Smooth muscle cell (in vitro differentiated cells): ENCODE data around the gene SMARCA2. TPM values are rescaled to one million over a fixed set of nuclear protein-coding genes. Genes with fewer than 3 reads are reported as not detected.

ENCODE experiments used
- DNase-seq: peaks from one replicate; lab custom pipeline; 2025; ENCODE audit not compliant: unreplicated experiment; lab: John Stamatoyannopoulos, UW
- H2AFZ ChIP-seq: fragments of 200-600 bp; sonication (generic); 2 replicates; pipeline ENCODE4 v1.6.0; 2016; ENCODE audit warnings: antibody characterized with exemption, low read depth, mild to moderate bottlenecking
- H3F3A ChIP-seq: fragments of 200-600 bp; sonication (generic); 2 replicates; pipeline ENCODE4 v1.6.0; 2017; ENCODE audit warnings: antibody characterized with exemption, low read depth
- H3K27ac ChIP-seq: fragments of 200-600 bp; sonication (generic); 2 replicates; pipeline ENCODE4 v1.5.1; 2016; ENCODE audit warnings: low read depth, mild to moderate bottlenecking
- H3K27me3 ChIP-seq: fragments of 200-600 bp; sonication (generic); 2 replicates; pipeline ENCODE4 v1.6.1; 2016; ENCODE audit warnings: low read depth, mild to moderate bottlenecking
- H3K36me3 ChIP-seq: fragments of 200-600 bp; sonication (generic); 2 replicates; pipeline ENCODE4 v1.5.1; 2016; ENCODE audit warnings: low read depth
- H3K4me1 ChIP-seq: fragments of 200-600 bp; sonication (generic); 2 replicates; pipeline ENCODE4 v1.5.1; 2016; ENCODE audit warnings: low read depth
- H3K4me2 ChIP-seq: fragments of 200-600 bp; sonication (generic); 2 replicates; pipeline ENCODE4 v1.6.0; 2016; ENCODE audit warnings: mild to moderate bottlenecking
- H3K4me3 ChIP-seq: fragments of 200-600 bp; sonication (generic); 2 replicates; pipeline ENCODE4 v1.5.1; 2016; ENCODE audit warnings: mild to moderate bottlenecking
- H3K79me2 ChIP-seq: fragments of 200-600 bp; sonication (generic); 2 replicates; pipeline ENCODE4 v1.6.0; 2016; ENCODE audit warnings: low read depth, mild to moderate bottlenecking
- H3K9ac ChIP-seq: fragments of 200-600 bp; sonication (generic); 2 replicates; pipeline ENCODE4 v1.6.0; 2016; ENCODE audit warnings: low read depth
- H3K9me3 ChIP-seq: fragments of 200-600 bp; sonication (generic); replicated peaks from 2 replicates; pipeline ENCODE4 v1.5.1; 2016; ENCODE audit warnings: low read depth
- H4K20me1 ChIP-seq: fragments of 200-600 bp; sonication (generic); 2 replicates; pipeline ENCODE4 v1.6.0; 2016; ENCODE audit warnings: low read depth
- WGBS: methylation state at CpG from one replicate; pipeline ENCODE4 v1.1.7; 2016; ENCODE audit warnings: low lambda C conversion rate; 5-methylcytosine and 5-hydroxymethylcytosine counted together
- polyA plus RNA-seq: library from polyadenylated mRNA; unstranded; fragments of >200 nt; fragmentation: Nextera tagmentation; extraction: Ambion mirVana; gene quantifications from 2 replicates; pipeline ENCODE4 v1.2.1, GENCODE V29; 2016
- total RNA-seq: library from RNA; depleted of rRNA; stranded (reverse); fragments of >200 nt; gene quantifications from 2 replicates; pipeline ENCODE4 v1.2.3, GENCODE V29; 2014
- TF ChIP-seq, protein P1 (sequence below): fragments of 200-600 bp; sonication (generic); IDR thresholded peaks from 2 replicates; pipeline ENCODE4 v1.5.1; 2017; ENCODE audit warnings: borderline replicate concordance, mild to moderate bottlenecking, antibody characterized with exemption; ENCODE audit not compliant: insufficient read depth, poor library complexity, severe bottlenecking

Gene SMARCA2
- total and polyA plus RNA-seq, 2 experiments from 2014 or later: 27.7 to 61.7 TPM

DNA sequence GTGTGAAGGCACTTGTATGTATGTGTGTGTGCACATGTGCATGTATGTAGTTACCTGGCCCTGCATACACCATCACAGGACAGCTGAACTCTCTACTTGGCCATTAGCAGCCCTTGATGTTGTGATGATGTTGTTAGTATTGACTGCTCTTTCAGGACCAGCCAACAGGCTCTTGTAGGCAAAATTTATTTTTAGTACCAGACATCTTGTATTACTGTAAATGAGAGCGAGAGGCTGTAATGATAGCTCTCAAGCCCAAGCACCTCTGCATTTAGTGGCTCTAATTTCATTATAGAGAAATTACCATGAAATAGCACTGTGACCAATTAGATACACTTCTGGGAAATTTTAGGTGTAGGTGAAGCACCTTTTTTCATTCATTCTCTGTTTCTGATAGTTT, 158.0 kb downstream of the SMARCA2 start:
- no peak overlapping the region for H3K9ac ChIP-seq
- TF ChIP-seq, protein P1, sequence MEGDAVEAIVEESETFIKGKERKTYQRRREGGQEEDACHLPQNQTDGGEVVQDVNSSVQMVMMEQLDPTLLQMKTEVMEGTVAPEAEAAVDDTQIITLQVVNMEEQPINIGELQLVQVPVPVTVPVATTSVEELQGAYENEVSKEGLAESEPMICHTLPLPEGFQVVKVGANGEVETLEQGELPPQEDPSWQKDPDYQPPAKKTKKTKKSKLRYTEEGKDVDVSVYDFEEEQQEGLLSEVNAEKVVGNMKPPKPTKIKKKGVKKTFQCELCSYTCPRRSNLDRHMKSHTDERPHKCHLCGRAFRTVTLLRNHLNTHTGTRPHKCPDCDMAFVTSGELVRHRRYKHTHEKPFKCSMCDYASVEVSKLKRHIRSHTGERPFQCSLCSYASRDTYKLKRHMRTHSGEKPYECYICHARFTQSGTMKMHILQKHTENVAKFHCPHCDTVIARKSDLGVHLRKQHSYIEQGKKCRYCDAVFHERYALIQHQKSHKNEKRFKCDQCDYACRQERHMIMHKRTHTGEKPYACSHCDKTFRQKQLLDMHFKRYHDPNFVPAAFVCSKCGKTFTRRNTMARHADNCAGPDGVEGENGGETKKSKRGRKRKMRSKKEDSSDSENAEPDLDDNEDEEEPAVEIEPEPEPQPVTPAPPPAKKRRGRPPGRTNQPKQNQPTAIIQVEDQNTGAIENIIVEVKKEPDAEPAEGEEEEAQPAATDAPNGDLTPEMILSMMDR: no peak

DNA sequence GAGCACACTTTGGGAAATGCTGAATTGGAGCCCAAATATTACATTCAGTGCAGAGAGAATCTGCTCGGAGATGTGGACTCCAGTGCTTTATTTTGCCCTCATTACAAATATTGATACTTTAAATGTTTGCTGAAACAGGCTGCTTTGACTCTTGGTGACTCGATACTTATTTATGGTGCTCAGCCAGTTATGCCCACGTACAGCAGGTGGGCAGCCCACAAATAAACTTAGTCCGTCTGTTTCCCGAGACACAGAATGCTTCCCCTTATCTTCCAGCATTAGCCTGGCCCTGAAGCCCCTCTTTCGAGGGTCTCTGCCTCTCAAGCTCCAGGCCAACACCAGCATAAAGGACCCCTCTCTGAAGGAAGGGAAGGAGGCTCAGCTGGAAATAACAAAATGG, 158.7 kb downstream of the SMARCA2 start:
- Histone ChIP-seq H3K79me2 (no peaks in the 10 kb centered on the region), H3K36me3 (no peaks in the 10 kb centered on the region), H3K9me3 (no peaks in the 10 kb centered on the region), H3K4me3 (no peak overlapping the region), H4K20me1 (no peaks in the 10 kb centered on the region), H3F3A (no peaks in the 10 kb centered on the region), H3K4me2 (no peak overlapping the region), H2AFZ (no peak overlapping the region), H3K4me1 (no peaks in the 10 kb centered on the region), H3K27me3 (no peaks in the 10 kb centered on the region), H3K9ac (no peak overlapping the region), H3K27ac (no peak overlapping the region)
- DNase-seq: no peak
- 81% methylated on average over 6 of the region's 6 CpGs for WGBS
- TF ChIP-seq, protein P1: no peak

More for the DNA sequence above, 158.0 kb downstream of the SMARCA2 start:
- WGBS: 100% methylated on average over 1 of the region's 1 CpG
- no peak overlapping the region for H2AFZ ChIP-seq
- H3K9me3 ChIP-seq: no peaks in the 10 kb centered on the region
- no peaks in the 10 kb centered on the region for H3K4me1 ChIP-seq
- H3K36me3 ChIP-seq: no peaks in the 10 kb centered on the region
- no peak for DNase-seq
- no peaks in the 10 kb centered on the region for H3K79me2 ChIP-seq
- H3K27me3 ChIP-seq: no peaks in the 10 kb centered on the region
- H3K27ac ChIP-seq: no peak overlapping the region
- H3K4me2 ChIP-seq: no peak overlapping the region
- no peak overlapping the region for H3K4me3 ChIP-seq
- no peaks in the 10 kb centered on the region for H4K20me1 ChIP-seq
- no peaks in the 10 kb centered on the region for H3F3A ChIP-seq

DNA sequence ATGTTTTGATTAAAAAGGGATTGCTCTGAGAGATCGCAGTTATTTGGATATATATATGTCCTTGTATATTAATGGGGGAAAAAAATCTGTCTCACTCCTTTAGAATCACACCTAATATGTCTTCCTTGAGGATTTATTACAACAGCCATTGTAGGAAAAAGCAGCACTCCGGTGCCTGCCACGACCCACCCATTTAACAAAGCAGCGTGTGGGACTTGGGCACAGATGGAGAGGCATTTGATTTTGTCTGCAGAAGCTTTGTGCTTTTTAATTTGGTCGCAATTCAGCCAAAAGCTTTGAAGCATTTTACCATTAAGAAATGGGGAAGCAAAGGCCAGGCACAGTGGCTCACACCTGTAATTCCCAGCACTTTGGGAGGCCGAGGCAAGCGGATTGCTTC, 159.2 kb downstream of the SMARCA2 start:
- Histone ChIP-seq H4K20me1 (no peaks in the 10 kb centered on the region), H3K9me3 (no peaks in the 10 kb centered on the region), H3K9ac (no peak overlapping the region), H3K27me3 (no peaks in the 10 kb centered on the region), H3F3A (no peaks in the 10 kb centered on the region), H3K27ac (no peak overlapping the region), H3K4me1 (no peaks in the 10 kb centered on the region), H3K79me2 (no peaks in the 10 kb centered on the region), H3K4me2 (no peak overlapping the region), H2AFZ (no peak overlapping the region), H3K4me3 (no peak overlapping the region), H3K36me3 (no peaks in the 10 kb centered on the region)
- WGBS: 97% methylated on average over 7 of the region's 7 CpGs
- DNase-seq: no peak
- TF ChIP-seq, protein P1: no peak

DNA sequence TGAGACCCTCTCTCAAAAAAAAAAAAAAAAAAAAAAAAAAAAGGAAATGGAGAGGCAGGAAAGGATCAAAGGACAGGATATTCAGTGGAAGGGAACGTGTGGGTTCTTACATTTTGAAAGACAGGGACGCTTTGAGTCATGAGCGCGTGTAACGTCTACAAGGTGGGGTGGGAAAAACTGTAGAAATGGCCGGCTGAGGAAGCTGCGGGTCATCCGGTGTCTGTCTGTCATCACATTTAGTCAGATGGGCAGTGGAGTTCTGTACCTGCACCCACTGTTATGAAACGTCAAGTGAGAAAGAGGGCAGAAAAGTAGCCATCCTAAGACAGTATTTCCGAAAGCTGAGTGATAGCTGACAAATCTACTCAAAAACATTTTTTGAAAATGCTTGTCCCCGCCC, 159.8 kb downstream of the SMARCA2 start:
- TF ChIP-seq, protein P1: no peak

More for the DNA sequence above, 159.8 kb downstream of the SMARCA2 start:
- H2AFZ ChIP-seq: no peak overlapping the region
- H3K4me2 ChIP-seq: no peak overlapping the region
- no peaks in the 10 kb centered on the region for H3K9me3 ChIP-seq
- DNase-seq: no peak
- H4K20me1 ChIP-seq: no peaks in the 10 kb centered on the region
- no peak overlapping the region for H3K9ac ChIP-seq
- no peak overlapping the region for H3K27ac ChIP-seq
- H3K27me3 ChIP-seq: no peaks in the 10 kb centered on the region
- no peaks in the 10 kb centered on the region for H3K4me1 ChIP-seq
- H3F3A ChIP-seq: no peaks in the 10 kb centered on the region
- no peaks in the 10 kb centered on the region for H3K79me2 ChIP-seq
- no peaks in the 10 kb centered on the region for H3K36me3 ChIP-seq
- H3K4me3 ChIP-seq: no peak overlapping the region
- 73% methylated on average over 11 of the region's 11 CpGs for WGBS
